ENCODE data around the gene SMPD3.

SMPD3 gene

DNA sequence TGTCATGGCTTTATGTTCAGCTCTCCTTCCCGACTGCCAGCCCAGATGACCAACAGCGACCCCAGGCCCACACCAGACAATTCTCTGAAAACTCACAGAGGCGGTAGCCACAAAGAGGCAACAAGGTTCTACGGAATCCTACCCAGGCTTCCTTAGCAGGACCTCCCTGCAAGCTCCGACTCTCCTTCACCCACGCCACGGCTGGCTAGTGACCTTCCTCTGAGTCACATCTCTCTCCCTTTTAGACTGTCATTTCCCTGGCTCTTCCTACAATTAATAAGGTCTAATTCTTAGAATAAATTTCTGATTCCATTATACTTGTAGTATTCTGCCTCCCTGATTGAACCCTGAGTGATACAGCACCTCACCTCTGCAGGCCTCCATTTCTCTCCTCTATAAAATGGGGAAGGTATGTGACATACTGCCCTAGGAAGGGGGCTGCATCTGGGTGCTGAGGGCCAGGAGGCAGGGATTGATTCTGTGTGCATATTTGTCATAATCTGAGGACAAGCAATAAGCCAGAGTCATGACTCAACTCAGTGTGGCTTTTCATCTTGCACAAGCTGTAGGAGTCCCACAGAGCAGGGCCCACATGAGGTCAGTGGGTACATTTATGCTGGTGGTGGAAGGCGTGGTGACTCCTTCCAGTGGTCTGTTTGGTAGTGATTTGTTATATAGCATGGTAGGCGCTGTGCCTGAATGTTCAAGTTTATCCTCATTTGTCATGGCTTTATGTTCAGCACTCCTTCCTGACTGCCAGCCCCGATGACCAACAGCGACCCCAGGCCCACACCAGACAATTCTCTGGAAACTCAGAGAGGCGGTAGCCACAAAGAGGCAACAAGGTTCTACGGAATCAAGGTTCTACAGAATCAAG lies 46.2 kb downstream of the SMPD3 start:
- DNase-seq = no peak

DNA sequence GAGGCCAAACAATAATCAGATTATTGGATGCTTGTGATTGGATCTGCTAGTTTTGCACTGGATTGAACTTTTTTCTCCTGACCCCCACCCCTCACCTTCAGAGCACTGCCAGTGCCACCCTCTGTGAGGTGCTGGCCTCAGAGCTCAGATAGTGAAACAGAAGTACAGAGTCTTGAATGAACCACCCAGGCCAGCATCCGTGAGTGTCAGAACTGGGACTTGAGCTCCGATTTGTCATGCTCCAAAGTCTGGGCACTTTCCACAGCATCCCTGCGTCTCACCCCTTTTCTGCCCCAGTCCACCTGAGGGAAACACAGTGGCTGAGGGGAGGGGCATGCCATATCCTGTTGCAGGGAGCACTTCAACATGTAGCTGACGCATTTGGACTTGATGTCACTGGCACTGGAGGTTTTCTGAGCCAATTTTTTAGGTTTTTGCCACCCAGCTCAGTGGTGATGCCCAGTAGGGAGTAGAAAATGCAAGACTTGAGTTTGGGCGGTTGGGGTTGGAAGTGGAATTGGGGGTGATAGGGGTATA lies 47.3 kb downstream of the SMPD3 start:
- no peak for DNase-seq

DNA sequence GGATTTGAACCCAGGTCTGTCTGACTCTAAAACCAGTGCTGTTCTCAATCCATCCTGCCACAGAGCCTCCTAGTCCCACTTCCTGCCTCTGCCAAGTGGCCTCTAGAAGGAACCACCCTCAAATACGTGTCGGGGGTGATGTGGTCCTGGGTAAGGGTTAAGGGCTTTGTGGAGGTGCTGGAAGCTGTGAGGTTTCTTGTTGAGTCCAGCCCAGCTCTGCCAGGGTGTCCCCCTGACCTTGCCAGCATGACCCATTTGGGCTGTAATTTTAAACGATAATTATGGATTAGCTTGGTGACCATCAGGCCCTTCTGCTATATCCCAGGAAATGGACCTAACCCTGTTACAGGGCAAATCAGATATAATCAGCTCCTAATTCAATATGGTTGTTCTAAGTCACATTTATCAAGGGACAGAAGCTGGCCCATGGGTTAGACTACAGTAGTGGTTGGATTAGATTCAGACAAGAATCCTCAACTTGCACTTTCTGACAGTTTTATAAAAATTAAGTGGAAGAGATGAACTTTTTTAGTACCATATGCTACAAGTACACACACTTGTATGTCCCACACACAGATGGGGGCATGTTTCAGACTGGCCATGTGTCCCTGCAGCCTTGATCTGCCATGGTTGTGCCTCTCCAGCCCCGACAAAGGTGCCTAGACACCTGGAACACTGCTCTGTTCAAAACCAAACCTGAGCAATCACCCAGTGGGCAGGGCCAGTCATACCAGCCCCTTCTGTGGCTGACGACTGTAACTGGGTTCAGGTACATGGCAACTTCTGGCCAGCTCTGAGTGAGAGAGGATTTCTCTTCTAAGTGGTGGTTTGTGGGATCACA lies 48.0 kb downstream of the SMPD3 start:
- no peak for DNase-seq

DNA sequence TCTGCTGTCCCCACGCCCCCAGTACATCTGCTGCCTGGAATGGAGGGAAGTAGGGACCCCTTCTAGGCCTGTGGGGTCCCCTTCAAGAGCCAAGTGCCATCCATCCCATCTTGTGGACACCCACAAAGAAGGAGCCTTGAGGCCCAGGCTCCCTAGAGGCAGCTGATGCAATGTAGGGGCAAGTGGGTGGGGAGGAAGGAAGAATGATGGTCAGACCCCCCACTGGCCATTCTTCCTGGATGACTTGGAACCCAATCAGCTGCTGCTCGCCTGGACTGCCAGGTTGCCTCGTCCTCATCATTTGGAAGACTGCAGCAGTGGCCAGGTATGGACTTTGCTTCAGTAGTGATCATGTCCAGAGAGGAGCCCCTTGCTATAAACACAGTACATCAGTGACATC lies 48.9 kb downstream of the SMPD3 start:
- no peak for DNase-seq

DNA sequence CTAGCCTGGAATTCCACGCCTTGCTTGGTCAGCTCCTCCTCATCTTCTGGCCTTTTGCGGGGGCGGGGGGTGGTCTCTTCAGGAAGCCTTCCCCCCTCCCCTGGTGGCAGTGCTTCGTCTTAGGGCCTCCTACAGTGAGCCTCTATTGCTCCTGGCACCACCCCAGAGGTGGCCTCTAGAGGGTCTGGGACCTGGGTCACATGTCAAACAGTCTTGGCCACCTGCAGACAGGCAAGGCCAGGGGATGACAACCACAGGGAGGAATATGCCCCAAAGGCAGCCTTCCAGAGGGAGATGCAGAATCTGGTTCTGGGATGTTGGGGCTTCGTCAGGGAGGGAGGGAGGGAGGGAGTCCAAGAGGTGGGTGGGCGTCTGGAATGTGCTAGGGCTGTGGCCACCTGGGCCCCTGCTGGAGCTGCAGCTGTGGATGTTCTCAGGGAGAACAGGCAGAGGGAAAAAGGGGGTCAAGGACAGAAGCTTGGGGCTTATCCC lies 50.6 kb downstream of the SMPD3 start:
- no peak for DNase-seq

DNA sequence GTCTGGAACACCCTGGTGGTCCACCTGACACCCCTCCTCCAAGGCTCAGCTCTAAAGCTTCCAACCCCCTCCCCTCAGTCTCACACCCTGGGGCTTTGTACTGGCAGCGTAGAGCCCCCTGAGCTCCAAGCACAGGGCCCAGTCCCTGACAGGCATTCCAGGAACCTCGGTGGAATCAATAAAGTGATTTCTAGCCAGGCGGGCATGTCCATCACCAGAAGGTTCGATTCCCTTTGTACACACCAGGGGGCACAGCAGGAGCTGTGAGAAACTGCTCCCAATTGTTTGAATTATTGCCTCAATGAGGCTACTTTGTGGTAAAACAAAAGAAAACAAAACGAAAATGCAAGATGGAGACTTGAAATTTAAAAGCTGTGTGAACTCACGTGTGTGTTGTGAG lies 51.8 kb downstream of the SMPD3 start:
- no peak for DNase-seq

DNA sequence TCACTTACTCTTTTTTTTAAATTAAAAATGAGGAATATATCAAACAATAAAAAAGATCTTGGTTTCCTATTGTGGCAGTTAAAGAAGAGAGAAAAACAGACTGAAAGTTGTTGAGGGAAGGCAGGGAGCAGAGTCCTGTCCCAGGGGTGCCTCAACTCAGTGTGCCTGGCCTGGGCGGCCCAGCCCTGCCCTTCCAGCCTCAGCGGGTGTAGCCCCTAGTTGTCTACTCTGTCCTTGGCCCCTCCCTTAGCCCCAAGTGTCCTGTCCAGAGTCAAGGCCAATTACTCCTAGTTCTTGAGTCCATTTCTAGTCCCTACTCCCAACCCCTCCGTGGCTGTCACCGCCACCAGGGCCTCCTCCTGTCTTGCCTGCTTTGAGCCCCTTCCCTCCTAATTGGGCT lies 52.5 kb downstream of the SMPD3 start:
- DNase-seq = no peak

DNA sequence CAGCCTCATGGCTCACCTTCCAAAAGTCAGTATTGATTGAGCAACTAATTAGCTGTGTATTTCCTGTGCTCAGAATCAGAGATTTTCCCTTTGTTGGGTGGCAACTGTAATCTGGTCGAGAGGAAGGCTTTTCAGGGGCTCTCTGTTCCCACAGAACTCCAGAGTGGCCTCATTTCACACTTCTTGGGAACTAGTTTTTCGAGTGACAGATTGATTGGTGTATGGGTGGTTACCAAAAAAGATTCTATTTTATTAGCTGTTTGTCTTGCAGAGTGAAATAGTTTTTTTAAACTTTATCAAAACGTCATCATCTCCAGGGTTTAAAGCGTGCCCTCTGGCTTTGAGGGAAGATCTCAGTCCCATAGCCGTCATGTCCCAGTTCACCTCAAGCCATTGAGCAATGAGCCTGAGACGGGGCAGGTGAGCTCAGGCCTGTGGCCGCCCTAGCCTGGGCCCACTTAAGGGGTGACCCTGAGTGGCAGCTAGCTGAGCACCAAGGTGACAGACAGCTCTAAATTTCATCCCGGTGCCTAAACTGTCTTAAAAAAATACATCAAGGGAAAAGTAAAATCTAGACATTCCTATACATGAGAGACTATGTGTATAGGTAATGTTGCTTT lies 53.0 kb downstream of the SMPD3 start:
- no peak for DNase-seq

DNA sequence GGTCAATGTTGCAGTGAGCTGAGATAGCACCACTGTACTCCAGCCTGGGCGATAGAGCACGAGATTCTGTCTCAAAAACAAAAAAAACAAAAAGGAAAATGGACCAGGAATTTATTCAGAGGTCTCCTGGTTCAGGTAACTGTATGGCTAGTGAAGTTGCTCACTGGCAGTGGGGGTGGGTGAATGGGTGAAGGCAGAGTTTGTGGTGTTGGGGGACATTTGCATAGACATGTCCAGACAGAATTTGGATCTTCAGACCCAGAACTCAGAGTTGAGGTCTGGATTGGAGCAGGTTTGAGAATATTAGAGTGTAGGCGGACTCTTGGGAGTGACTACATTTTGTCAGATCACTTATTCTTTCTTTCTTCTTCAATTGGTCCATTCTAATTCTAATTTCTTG lies 55.0 kb downstream of the SMPD3 start:
- DNase-seq = no peak

DNA sequence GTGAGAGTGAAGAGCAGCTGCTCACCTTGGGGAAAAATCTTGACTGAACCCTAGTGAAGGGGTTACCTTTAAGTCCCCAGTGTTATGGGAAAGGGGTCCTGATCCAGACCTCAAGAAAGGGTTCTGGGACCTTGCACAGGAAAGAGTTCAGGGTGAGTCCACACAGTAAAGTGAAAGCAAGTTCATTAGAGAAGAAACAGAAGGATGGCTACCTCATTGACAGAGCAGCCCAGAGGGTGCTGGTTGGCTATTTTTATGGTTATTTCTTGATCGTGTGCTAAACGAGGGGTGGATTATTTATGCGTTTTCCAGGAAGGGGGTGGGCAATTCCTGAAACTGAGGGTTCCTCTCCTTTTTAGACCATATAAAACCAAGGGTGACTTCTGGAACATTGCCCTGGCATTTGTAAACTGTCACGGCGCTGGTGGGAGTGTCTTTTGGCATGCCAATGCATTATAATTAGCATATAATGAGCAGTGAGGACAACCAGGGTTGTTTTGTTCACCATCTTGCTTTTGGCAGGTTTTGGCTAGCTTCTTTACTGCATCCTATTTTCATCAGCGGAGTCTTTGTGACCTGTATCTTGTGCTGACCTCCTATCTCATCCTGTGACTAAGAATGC lies 58.4 kb downstream of the SMPD3 start:
- DNase-seq = no peak

DNA sequence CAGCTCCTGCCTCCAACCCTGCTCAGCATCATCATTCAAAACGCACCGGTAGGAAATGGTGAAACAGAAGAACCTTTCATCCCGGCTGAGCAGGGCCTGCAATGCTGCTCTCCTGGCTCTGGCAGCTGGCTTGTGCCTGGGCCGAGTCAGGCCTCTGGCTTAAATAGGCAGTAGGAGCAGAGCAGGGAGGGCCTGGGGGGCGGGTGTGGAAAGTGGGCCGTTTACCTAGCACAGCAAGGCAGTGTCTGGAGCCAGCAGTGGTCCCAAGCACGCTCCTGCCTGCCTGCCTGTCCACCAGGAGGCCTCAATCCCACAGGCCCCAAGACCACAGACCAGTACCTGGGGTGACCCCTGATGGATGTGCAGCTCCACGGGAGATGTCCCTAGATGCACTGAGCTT lies 59.3 kb downstream of the SMPD3 start:
- no peak for DNase-seq

DNA sequence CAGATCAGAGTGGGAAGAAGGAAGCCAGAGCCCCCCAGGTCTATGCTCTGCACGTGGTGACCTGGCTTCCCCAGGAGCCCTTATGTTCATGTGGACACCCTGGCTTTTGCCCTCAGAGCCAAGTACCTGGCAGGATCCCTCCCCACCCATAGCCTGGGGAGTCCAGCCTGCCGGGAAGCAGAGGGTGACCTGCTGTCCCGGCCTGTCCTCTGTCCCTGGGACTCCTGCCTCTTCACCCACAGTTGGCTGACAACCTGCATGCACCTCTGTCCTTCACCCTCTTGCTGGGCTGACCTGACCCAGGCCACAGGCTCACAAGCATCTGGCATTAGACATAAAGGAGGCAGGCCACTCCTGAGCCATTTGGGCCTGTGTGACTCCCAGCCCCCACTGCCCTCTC lies 60.2 kb downstream of the SMPD3 start:
- DNase-seq = no peak

DNA sequence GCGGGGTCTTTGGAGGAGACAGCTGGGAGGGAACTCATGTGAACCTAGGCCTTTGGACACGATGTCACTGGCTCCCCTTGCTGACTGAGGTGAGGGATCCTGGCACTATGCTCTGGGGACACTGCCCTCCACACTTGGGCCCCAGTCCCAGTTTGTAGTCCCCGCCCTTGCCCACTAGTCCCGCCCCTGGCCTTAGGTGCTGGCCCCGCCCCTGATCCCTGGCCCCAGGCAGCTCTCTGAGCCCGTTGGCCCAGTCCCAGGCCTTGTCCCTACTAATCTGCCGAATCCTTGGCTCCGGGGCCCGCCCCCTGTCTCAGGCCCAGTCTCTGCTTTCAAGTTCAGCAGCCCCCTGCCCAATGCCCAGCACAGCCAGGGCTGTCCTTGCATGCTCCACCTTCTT lies 61.0 kb downstream of the SMPD3 start:
- no peak for DNase-seq

DNA sequence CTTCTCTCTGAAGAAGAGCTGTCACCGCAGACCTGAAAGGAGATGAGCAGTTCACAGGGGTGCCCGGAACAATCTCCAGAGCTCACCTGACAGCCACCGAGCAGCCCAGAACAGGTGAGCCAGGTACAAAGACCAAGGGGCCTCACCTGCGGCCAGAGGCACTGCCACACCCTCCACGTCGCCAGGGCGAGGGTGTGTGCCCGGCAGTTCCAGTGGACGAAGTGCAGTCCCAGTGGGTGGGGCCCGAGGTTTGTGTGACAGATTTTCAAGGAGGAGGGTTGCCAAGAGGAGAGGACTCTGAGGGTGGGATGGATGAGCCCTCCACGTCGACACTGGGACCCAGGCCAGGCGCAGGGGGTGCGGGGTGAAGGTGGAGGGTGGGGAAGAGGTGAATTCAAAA lies 61.7 kb downstream of the SMPD3 start:
- DNase-seq = no peak

DNA sequence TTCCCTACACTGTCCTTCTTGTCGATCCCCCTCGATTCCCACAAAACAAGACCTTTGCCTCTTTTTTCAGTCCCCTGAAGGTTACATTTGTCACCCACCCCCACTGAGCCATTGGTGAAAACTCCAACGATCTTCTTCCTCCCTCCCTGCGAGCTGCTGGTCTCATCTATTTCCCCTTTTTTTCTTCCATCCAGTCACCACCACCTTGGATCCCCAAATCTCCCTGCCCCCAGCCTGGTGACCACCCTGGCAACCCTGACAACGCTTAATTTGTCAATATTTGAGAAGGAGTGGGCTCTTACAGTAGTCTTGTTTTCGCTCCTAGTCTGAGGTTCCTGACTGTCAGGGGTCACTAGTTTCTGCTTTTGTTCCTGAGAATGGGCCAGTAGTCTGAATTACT lies 62.9 kb downstream of the SMPD3 start:
- no peak for DNase-seq

DNA sequence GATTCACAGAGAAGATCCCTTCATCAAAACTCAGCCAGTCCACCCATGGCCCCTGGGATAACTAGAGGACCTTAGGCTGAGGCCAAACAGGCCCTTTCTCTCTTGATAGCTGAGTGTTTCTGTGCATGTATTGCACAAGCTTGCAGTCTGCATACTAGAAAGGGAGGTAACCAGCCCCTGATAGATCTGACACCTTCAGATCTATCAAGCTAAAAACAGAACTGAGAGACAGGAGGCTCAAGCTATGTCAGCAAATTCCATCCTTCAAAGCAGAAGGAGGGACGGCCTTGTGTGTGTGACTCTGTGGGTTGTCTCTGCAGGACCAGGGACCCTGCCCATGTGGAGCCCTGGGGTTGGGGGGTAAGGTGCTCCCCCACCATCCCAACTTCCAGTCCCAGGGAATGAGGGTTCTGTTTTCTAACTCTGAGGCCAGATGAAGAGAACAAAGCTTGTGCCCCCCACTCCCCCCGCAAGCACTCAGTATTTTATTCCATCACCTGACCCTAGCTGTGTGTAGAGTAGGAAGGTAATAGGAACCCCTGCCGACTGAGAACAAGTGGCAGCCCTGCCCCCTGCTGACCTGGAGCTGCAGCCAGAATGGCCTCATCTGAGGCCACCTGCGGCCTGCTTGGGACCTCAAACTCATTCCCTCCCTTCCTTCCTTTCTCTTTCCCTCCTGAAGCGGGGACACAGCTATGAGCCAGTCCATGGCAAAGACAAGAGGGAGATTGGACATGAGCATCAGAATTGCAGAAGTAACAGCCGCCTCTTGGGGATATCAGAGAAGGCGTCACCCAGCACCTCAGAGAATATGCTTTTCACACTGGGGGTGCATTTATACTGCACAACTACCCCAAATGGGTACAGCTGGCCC lies 63.8 kb downstream of the SMPD3 start:
- no peak for DNase-seq

DNA sequence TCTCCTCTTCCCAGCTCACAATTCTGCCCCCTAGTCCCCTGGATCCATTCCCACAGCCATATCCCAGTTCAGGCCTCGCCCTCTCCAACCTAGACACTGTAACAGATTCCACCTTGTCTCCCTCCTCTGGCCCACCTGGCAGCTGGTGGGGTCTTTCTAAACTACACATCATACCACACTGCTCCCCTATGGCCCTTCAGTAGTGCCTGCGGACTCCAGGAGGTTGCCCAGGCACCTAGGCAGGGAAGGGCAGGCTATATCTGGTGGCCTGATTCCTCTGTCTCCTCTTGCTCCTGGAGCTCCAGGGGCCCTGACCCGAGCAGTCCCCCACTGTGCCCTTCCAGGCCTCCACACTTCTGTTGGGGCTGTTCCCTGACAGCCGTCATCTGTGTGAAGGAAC lies 64.5 kb downstream of the SMPD3 start:
- DNase-seq = no peak

DNA sequence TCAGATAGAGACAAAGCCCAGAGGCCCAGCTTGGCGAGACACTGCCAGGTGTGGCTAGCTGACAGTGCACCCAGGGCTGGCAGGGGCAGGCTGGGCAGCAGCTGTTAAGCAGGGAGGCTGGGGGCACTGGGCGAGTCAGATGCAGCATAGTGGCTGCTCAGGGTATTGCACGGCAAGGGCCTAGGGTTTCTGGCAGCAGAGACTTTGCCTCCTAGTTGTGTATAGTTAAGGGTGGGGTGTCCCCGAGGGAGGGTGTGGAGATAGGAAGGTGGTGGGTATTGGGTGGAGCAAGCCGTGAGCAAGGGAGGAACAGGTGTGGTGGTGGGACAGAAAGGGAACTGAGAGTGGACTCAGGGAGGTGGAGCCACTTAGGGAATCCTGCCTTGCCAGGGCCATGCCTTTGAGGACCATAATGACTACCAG lies 66.0 kb downstream of the SMPD3 start:
- no peak for DNase-seq

DNA sequence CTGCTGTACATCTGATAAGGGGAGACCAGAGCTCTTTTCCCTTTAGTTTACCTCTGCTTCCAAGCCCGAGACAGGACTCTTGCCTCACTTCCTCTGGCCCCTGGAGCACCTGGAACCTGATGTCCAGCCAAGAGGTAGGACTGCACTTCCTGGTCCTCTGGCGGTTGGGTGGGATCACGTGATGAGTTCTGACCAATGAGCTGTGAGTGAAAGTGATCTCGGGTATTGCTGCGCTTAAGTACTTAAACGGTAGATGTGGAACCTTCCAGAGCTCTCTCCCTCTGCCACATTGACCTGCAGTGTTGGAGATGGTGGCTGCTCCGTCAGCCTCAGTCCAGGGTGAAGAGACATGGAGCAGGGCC lies 67.0 kb downstream of the SMPD3 start:
- DNase-seq = no peak

DNA sequence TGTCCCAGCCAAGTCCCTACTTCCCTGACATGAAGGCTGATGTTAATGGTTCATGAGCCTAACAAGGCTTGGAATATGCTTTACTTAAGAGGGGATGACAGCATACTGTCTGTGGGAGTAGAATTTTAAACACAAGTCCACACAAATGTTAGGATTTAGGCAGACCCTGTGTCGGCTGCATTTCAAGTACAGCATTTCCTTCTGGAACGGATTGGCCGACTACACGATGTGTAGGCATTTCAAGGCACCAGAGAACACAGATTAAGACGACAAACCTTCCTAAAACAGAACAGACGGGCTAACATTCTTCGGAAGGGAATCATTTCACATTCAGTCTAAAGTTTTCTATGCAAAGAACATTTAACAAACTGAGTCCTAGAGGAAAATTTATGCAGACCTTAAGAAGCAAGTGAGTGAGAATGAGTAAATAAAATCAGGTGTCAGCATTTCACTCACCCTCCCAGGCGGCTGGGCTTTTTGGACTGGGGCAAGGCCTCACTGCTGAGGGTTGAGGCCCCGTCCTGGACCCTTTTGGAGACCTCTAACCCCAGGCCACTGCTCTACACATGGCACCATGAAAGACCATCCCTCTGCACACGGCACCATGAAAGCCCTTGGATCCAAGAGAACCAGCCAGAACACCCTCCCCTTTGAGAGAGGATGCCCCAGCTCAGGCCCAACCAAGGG lies 67.5 kb downstream of the SMPD3 start:
- no peak for DNase-seq

DNA sequence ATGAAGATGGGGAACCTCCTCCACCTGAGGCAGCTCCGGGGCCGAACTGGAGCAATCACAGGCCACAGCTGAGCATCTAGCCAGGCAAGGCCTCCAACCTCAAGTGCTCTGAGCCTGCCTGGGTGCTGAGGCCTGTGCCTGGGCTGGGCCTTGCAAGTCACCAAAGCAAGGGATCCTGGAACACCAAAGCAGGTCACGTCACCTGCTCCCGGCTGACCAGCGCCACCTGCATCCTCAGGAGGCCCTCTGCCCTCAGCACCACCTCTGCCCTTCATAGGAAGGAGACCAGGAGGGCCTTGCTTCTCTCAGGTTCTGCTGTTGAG lies 68.0 kb downstream of the SMPD3 start:
- DNase-seq = no peak

All from cortex of kidney (tissue), 1 donor.